ENCODE data around the gene RAB31.
"Not testable (repeated sequence)": the region's sequence is repeated elsewhere in the genome, so short reads cannot be mapped to it uniquely, and the experiment has no call there.

Gene RAB31

GRCh38 chr18:9891515-9891914, 183.4 kb downstream of the RAB31 start:
- DNase-seq (ENCODE audit: low read depth): not testable (repeated sequence)

DNA sequence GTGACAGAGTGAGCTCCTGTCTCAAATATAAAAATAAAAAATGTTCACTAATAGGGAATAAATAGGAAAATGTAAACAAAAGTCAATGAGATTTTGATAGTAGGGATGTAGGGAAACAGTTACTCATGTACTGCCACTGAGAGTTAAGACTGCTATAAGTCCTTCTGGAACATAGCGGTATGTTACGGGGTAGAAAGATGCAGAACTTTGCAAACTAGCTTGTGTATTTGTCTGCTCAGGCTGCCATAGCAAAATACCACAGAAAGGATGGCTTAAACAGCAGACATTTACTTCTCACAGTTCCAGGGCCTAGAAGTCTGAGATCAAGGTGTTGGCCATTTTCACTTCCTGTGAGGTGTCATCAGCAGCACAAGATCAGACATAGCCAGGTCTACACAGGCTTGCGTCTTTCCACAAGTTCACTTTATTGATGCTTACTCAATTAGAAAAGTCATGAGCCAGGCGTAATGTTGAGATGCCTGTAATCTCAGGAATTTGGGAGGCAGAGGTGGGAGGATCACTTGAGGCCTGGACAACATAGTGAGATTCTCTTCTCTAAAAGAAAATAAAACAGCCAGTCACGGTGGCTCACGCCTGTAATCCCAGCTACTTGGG, 186.5 kb downstream of the RAB31 start:
- DNase-seq (ENCODE audit: low read depth): no peak

DNA sequence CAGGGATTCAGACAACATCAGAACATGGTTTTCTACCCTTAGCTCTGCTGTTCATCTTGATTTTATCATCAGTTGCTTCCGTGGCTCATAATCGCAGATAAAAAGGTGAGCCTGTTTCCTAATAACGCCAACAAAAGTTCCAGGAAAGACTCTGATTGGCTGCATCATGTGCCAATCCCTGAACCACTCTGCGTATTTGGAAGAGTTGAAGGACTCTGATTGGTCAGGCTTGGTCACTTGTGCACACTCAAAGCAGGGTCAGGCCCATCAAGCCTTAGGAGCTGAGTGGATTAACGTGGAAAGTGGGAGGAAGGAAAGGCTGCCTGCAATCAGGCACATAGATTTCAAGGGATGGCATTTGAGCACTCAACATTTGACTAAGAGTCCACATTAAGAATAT, 189.0 kb downstream of the RAB31 start:
- DNase-seq (ENCODE audit: low read depth): no peak

DNA sequence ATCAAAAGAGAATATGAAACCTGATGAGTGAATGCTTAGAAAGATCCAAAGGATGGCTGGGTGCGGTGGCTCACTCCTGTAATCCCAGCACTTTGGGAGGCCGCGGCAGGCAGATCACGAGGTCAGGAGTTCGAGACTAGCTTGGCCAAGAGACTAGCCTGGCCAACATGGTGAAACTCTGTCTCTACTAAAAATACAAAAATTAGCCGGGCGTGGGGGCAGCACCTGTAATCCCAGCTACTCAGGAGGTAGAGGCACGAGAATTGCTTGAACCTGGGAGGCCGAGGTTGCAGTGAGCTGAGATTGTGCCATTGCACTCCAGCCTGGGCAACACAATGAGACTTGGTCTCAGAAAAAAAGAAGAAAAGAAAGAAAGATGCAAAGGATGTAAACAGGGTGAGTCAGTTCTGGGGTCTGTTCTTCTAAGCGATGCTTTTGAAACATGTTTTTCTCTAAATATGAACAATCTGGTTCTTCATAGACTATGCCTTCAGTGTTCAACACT, 189.7 kb downstream of the RAB31 start:
- DNase-seq (ENCODE audit: low read depth): not testable (repeated sequence)

DNA sequence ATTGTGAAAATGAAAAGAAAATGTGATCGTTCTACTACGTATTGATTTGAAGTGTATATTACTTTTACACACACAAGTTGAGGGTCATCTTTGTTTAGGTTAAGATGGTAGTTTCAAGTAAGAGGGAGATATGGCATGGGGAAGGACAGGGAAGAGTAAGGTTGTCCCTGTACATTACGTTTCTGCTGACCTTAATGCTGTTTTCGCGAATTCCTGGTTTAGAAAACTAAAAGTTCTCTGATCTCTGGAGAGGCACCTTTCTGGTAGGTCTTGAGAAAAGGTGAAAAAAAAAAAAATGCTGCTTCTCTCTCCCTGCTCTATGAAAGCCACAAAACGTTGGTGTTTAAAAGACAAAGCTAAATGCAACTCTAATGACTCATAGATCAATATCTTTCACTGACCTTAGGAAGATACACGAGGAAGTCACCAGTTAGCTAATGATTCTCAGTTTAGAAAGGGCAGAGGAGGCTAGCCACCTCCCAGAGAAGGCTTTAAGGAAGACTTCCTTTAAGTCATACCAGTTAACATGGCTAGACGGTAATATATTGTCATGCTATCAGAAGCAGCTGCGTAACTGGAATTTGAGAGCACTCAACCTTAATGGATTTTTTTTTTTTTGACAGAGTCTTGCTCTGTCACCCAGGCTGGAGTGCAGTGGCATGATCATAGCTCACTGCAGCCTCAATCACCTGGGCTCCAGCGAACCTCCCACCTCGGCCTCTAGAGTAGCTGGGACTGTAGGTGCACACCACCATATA, 190.9 kb downstream of the RAB31 start:
- no peak for DNase-seq (ENCODE audit: low read depth)

GRCh38 chr18:9899550-9899930, 191.4 kb downstream of the RAB31 start:
- not testable (repeated sequence) for DNase-seq (ENCODE audit: low read depth)

DNA sequence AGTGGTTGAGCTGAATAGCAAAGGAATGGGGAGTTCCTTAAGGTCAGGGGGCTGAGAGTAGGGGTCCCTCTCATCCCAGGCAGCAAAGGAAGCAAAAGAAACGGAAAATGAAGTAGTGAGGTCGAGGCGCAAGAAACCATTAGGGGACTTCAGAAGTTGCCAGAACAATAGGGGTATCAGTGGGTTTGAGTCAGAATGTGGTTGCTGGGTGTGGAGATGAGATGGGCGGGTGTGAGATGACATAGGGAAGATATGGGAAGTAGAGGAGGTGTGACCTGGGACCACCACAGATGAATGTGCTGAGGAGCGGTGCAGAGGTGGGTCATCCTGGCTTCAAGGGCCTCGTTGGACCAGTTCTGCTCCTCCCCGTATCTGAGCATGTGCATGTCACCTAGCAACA, 192.6 kb downstream of the RAB31 start:
- no peak for DNase-seq (ENCODE audit: low read depth)

GRCh38 chr18:9901377-9901776, 193.3 kb downstream of the RAB31 start:
- DNase-seq (ENCODE audit: low read depth): no peak

- not testable (repeated sequence) for DNase-seq (ENCODE audit: low read depth)
Measured at GRCh38 chr18:9902264-9902663, 194.2 kb downstream of the RAB31 start.

DNA sequence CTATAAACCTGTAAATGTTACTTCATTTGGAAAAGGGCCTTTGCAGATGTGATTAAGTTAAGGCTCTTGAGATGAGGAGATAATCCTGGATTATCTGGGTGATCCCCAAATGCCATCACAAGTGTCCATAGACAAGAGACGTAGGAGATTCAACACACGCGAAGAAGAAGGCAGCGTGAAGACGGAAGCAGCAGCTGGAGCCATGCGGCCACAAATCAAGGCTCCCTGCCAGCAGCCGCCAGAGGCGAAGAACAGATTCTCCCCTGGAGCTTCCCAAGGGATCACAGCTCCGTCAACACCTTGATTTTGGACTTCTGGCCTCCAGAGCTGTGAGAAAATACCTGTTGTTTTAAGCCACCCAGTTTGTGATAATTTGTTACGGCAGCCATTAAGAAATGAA, 194.7 kb downstream of the RAB31 start:
- no peak for DNase-seq (ENCODE audit: low read depth)

DNA sequence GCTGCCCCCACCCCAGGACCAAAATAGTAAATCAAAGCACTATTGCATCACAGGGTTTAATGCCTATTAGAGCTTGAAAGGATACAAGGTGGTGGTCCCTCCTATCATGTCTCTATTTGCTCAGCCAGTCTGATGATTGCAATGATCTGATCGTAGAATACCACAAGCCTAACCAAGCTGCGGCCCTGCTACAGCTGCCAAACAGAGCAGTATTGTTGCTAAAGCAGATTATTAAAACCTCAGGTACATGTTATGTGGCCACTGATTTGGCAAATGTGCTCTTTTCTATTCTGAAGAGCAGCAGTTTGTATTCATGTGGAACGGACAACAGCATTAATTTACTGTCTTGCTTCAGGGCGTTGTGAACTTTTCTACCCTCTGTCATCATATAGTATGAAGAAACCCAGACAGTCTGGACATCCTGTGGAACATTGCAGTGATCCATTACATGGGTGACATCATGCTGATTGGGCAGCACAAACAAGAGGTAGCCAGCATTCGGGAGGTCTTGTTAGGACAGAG, 197.4 kb downstream of the RAB31 start:
- DNase-seq (ENCODE audit: low read depth): no peak

GRCh38 chr18:9906481-9906880, 198.4 kb downstream of the RAB31 start:
- DNase-seq (ENCODE audit: low read depth): no peak

GRCh38 chr18:9907867-9908266, 199.8 kb downstream of the RAB31 start:
- no peak for DNase-seq (ENCODE audit: low read depth)

DNA sequence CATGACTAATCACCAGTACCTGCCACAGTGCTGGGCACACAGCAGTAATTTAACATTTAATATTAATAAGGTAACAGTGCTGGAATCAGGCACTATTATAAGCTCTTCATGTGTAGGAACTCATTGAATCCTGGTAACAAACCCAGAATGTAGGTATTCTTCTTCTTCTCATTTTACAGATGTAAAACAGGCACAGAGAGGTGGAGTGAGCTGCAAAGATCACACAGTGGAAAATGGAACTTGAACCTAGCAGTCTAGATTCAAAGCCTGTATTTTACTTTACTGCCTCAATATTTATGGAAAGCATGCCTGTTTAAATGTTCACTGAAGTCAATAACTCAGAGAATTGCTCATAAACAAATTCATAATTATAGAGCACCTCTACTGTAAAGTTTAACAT, 202.0 kb downstream of the RAB31 start:
- DNase-seq (ENCODE audit: low read depth): no peak

GRCh38 chr18:9910661-9911060, 202.6 kb downstream of the RAB31 start:
- no peak for DNase-seq (ENCODE audit: low read depth)

- no peak for DNase-seq (ENCODE audit: low read depth)
Measured at GRCh38 chr18:9911226-9911625, 203.1 kb downstream of the RAB31 start.

Data from non-pigmented ciliary epithelial cell (primary cell).